ENCODE measurements around the gene ACOT13.
"Not testable (repeated sequence)": the region's sequence is repeated elsewhere in the genome, so short reads cannot be mapped to it uniquely, and the experiment has no call there.

Gene ACOT13

DNA sequence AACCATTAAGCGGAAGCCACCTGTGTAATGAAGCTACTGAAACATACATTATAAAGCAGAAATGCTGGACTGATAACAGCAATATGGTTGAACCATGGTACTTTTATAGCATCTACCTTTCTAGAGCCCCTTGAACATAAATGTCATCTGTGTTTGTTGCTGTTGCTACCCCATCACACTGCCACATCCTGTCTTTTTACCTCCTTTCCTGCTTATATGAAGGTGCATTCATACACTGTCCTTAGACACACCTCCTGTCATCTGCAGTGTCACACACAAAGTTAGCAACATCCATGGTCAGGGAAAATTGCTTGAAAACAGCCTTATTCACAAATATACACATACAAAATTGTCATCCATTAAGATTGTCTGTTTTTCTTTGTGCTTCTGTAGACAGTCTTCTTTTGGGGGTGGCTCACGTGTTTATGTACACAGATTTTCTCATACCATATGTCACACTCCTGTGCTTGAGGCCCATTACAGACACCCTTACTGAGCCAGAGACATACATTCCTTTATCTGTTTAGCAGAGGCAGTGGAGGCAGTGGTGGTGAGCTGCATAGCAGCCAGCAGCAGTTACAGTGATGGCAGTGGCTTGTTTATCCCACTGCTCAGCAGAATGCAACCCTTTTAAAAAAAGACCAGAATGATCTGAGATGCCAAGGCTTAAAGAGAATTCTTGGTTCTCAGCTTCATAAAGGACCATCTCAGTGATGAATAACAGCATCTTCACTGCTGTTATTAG is 26.1 kb downstream of the ACOT13 start:
- Histone ChIP-seq H3K27ac (no peak overlapping the region), H3K27me3 (replicated peaks) (no peaks in the 10 kb centered on the region), H3K4me3 (ENCODE audit: low read depth, low read length) (no peak overlapping the region), H3K36me3 (replicated peaks) (no peaks in the 10 kb centered on the region)
- no peak for DNase-seq
- TF ChIP-seq, protein P1, sequence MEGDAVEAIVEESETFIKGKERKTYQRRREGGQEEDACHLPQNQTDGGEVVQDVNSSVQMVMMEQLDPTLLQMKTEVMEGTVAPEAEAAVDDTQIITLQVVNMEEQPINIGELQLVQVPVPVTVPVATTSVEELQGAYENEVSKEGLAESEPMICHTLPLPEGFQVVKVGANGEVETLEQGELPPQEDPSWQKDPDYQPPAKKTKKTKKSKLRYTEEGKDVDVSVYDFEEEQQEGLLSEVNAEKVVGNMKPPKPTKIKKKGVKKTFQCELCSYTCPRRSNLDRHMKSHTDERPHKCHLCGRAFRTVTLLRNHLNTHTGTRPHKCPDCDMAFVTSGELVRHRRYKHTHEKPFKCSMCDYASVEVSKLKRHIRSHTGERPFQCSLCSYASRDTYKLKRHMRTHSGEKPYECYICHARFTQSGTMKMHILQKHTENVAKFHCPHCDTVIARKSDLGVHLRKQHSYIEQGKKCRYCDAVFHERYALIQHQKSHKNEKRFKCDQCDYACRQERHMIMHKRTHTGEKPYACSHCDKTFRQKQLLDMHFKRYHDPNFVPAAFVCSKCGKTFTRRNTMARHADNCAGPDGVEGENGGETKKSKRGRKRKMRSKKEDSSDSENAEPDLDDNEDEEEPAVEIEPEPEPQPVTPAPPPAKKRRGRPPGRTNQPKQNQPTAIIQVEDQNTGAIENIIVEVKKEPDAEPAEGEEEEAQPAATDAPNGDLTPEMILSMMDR (IDR thresholded peaks at IDR 0.05; ENCODE audit: low read depth, low read length, missing control alignments): no peak
- in situ Hi-C loops (cut with HindIII; ENCODE audit: low pct_ligation_motif_present, low sequenced_read_pairs): no loop called here

DNA sequence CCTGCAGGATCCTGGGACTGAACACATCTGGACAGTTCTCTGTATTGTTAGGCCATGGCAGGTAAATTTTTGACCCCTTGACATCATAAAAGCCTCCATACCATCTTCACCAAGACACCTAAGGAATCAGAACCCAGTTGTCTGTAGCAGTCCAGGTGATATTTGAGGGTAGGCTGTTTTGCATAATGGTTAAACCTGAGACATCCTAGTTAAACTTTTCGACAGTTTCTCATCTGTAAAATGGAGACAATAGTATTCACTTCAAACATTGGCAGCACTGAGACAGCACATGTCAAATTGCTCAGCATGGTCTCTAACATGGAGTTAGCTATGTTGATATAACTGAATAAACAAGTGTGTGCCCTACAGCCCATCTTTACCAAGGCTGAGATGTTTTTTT is 27.3 kb downstream of the ACOT13 start:
- in situ Hi-C loops (cut with HindIII; ENCODE audit: low pct_ligation_motif_present, low sequenced_read_pairs): no loop called here
- DNase-seq: no peak
- H3K27me3 ChIP-seq (replicated peaks): no peaks in the 10 kb centered on the region
- TF ChIP-seq, protein P1 (IDR thresholded peaks at IDR 0.05; ENCODE audit: low read depth, low read length, missing control alignments): no peak
- H3K36me3 ChIP-seq (replicated peaks): no peaks in the 10 kb centered on the region
- no peak overlapping the region for H3K4me3 ChIP-seq (ENCODE audit: low read depth, low read length)
- H3K27ac ChIP-seq: no peak overlapping the region

DNA sequence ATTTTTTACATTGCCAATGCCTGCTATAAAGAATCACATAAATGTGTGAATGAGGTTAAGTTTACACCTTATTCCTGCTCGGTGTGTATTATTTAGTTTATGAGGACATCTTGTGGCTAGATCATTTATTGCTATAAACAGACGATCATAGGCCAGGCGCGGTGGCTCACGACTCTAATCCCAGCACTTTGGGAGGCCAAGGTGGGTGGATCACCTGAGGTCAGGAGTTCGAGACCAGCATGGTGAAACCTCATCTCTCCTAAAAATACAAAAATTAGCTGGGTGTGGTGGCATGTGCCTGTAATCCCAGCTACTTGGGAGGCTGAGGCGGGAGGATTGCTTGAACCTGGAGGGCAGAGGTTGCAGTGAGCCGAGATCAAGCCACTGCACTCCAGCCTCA is 28.8 kb downstream of the ACOT13 start:
- not testable (repeated sequence) for H3K36me3 ChIP-seq (replicated peaks)

DNA sequence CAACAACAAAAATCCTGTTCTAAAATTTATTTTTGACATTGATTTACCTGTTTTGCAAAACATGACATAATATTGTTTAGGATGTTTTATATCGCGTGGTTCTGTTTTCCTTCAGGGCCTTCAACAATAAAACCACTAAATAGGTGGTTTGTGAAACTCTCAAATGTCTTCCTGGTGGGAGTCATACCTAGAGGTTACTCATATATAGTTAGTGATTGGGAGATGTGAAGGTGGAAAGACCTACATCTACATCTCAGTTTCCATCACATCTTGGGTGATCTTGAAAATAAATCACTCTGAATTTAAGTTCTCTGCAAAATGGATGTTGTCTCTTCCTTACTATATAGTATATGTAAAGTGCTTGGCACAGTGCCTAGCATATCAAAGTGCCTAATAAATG is 29.2 kb downstream of the ACOT13 start:
- Histone ChIP-seq H3K36me3 (replicated peaks) (no peaks in the 10 kb centered on the region), H3K4me3 (ENCODE audit: low read depth, low read length) (no peak overlapping the region), H3K27me3 (replicated peaks) (no peaks in the 10 kb centered on the region), H3K27ac (no peak overlapping the region)
- no peak for DNase-seq
- in situ Hi-C loops (cut with HindIII; ENCODE audit: low pct_ligation_motif_present, low sequenced_read_pairs): no loop called here
- TF ChIP-seq, protein P1 (IDR thresholded peaks at IDR 0.05; ENCODE audit: low read depth, low read length, missing control alignments): no peak

More for the DNA sequence above, 28.8 kb downstream of the ACOT13 start:
- in situ Hi-C loops (cut with HindIII; ENCODE audit: low pct_ligation_motif_present, low sequenced_read_pairs); H3K27ac ChIP-seq; H3K4me3 ChIP-seq (ENCODE audit: low read depth, low read length); H3K27me3 ChIP-seq (replicated peaks): not testable (repeated sequence)
- DNase-seq: peak; percentile 12
- TF ChIP-seq, protein P1 (IDR thresholded peaks at IDR 0.05; ENCODE audit: low read depth, low read length, missing control alignments): peak; percentile 44

DNA sequence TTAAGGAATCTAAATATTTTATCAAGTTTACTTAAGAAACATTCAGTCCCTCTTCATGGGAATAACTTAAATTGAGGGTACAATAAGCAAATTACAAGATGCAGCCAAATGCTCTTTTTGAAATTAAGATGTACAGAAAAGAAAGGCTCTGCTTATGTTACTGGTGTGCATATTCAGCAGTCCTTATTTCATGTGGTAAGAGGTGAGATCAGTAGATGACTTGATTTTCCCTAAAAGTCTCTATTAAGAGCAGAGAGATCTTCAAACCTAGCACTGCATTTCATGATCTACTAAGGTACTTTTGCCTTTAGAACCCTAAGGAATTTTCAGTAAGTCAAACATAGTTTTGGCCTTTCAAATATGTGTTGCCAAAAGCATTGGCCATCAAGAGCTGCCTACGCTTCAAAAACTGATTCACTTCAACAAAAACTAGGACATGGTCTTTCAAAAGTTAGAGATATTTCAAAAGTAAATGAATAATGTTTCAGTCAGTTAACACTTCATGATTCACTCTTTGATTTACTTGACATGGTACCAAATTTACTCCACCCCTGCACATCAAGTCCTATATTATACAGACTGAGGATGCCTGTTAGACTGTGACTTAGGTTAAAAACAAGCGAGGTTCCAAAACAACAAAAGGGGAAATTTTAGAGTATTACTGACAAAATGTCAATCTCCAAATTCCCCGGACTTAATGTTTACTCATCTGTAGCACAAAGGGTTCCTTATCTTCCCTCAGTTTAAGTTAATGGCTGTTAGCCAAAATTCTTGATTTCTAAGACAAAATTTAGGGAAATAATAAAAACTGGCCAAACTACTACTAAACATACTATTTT is 32.9 kb downstream of the ACOT13 start:
- H3K4me3 ChIP-seq (ENCODE audit: low read depth, low read length): no peak overlapping the region
- TF ChIP-seq, protein P1 (IDR thresholded peaks at IDR 0.05; ENCODE audit: low read depth, low read length, missing control alignments): no peak
- in situ Hi-C loops (cut with HindIII; ENCODE audit: low pct_ligation_motif_present, low sequenced_read_pairs): no loop called here
- no peak for DNase-seq
- H3K36me3 ChIP-seq (replicated peaks): peaks cover 19% of the 10 kb centered on the region
- H3K27ac ChIP-seq: no peak overlapping the region
- H3K27me3 ChIP-seq (replicated peaks): no peaks in the 10 kb centered on the region

Measured in brain microvascular endothelial cell (primary cell).